ENCODE results near the gene RYR2. TPM values are rescaled to one million over a fixed set of nuclear protein-coding genes. Genes with fewer than 3 reads are reported as not detected.

The RYR2 gene
- total RNA-seq, 1 experiment from 2014 or later, result 2.3 TPM

DNA sequence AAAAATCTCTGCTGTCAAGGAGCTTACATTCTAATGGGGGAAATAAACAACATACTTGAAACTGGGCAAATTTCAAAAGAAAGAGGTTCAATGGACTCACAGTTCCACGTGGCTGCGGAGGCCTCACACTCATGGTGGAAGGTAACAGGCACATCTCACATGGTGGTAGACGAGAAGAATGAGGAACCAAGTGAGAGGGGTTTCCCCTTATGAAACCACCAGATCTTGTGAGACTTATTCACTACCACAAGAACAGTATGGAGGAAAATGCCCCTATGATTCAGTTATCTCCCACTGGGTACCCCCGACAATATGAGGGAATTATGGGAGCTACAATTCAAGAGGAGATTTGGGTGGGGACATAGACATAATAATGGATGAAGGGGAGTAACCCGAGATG, 622.4 kb downstream of the RYR2 start:
- no peak for DNase-seq (ENCODE audit: low spot score)

DNA sequence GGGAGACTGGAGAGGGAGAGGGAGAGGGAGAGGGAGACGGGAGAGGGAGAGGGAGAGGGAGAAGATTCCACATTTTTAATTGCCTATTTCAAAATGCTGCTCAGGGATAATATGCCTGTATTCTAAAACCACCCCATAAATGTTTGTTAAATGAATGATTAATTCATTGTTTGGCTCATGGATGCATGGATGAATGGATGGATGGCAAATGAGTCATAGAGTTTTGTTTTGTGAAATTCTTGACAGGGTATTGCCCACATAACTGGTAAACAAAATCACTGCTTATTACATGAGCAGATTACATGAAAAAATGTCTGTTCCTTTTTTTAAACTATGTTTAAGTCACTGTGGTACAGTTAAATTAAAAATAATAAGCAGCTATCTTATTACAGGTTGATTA, 628.3 kb downstream of the RYR2 start:
- no peak for DNase-seq (ENCODE audit: low spot score)

DNA sequence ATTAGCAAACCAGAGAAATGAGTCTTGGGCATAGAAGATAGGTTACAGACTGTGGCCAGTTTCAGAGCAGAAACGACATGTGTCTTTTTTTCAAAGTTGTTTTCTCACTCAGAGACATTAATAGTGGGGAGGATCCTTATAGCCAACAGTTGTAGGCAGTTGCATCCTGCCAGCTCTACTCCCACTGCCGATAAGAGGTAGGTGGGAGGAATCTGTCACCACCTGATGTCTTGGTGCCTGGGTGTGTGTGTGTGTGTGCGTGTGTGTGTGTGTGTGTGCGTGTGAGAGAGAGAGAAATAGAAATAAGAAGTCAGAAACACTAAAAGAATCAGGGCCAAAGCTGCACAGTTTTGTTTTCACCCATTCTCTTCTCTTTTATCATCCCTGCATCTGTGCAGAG, 629.3 kb downstream of the RYR2 start:
- DNase-seq (ENCODE audit: low spot score), result no peak

DNA sequence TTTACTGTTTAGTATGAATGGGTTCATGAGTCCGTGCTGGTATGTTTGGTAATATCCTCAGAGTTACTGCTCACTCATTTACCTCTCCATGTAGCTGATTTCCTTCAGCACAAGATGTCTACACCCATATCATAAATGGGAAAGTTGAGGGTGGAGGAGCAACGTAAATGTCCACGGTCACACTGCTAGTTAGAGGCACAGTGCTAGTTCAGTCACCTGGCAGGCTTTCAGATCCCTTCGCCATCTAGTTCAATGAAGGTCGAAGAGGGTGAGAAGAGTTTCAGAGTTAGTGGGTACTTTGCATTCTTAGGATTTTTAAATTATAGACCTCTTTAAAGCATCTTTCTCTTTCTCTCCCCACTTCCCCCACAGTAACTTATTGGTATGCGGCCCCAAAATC, 630.0 kb downstream of the RYR2 start:
- DNase-seq (ENCODE audit: low spot score), result no peak

DNA sequence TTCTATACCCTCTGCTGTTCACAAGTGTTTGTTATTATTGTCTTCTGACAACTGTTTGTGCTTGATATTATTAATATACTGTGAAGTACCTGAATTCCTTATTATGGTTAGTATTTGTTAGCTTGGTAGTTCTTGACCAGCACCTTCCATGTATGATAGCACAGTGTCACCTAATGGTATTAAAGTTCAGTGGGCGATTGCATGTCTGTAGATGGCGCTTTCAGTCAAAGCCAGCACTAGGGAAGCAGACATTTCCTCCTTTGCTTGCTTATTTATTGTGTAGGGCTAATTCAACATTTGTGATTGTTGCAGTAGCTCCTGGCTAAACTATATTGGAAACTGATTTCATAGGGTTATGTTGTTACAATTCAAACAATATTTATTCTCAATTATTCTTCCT, 630.8 kb downstream of the RYR2 start:
- peak; percentile 43 for DNase-seq (ENCODE audit: low spot score)

DNA sequence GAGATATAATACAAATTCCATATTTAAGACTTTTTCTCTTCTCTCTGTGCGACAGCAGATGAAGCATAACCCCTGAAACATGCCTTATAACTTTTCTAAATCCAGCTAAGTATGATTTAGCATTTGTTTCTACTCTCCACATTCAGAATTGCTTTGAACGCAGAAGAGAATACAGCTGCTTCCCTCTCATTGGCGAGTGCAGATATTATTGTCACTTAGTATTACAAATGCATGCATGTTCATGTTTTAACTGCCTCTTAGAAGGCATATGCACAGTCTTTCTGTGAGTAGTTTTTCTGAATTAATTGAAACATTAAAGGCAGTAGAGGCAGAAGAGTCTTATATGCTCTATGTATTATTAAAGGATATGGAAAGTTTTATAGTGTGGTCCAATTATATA, 631.6 kb downstream of the RYR2 start:
- DNase-seq (ENCODE audit: low spot score), result no peak

DNA sequence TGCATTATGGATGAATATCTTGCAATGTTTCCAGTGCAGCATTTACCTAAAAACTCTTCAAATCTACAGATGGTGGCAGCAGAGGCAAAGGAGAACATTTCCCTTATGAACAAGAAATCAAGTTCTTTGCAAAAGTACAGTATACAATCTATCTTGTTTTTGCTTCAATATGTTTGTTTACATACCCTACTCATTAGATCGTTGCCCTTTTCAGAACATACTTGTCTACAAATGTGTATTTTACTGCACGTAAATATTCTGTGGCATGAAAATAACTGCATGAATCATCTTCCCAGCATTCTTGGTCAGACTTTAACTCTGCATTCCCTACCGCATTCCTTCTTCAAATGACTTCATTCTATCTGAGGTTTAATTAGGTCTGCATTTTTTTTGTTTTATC, 636.0 kb downstream of the RYR2 start:
- DNase-seq (ENCODE audit: low spot score), result peak; percentile 81

DNA sequence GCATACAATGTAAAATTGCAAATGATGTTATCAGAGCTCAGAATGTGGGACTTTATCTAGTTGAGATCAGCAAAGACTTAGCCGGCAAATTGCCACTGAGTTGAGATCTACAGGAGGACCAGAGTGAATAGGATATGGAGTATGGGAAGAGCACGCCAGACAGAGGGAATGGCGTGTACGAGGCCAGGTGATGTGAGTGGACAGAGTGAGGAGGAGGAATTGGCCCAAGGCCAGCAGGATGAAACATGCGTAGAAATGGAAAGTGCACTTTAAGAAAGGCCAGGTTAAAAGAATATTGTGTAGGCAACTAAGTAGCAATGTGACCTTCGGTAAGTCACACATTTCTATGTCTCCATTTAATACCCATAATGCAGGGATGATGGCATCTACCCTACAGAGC, 637.7 kb downstream of the RYR2 start:
- DNase-seq (ENCODE audit: low spot score), result no peak

DNA sequence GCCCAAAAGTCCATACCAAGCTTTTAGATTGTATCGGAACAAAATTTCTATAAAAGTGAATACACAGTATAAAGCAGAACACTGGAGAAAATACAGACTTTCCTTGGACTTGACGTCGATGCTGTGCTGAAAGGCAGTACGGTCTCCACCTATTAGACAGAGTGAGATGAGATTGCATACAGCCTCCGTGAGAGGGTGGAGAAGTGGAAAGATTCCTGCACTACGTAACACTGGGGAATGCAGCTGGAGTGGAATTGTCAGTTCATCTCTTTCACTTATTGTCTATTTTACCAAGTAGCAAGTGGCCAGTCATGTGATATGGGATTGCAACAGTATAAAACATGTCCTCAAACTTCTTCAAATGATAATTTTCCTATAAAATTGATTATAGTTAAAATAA, 639.2 kb downstream of the RYR2 start:
- no peak for DNase-seq (ENCODE audit: low spot score)

DNA sequence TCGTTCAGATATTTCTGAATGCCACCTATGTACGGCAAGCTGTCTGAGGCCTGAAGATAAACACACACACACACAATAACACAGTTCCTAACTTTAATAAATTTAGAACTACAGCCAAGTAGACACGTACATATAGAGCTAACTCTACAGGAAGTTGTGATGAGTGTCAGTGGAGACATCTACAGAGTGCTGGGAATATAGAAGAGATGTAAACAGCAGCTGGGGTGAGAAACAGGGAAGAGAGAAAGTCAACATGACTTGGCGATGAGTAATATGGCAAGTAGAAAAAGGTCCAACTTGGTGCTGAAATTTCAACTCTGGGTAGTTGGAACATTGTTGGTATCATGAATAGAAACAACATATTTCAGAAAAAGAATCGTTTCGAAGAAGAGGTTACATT, 642.3 kb downstream of the RYR2 start:
- peak; percentile 58 for DNase-seq (ENCODE audit: low spot score)

DNA sequence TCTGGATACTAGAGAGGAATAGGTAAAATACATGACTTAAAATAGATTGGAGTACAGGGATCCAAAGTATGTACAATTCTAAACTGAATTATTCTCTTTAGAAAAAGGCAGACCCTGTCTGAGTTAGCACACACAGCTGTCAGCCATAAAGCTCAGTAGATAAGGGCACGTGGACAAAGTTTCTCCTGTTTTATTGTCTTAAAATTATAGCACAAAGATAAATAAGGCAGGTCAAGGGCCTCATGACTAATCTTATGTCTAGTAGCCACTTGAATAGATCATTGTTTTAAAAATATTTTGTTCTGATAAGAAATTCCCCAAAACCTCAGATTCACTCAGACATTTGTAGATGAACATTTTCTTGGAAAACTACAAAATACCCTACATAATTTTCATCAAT, 643.6 kb downstream of the RYR2 start:
- DNase-seq (ENCODE audit: low spot score), result peak; percentile 60

DNA sequence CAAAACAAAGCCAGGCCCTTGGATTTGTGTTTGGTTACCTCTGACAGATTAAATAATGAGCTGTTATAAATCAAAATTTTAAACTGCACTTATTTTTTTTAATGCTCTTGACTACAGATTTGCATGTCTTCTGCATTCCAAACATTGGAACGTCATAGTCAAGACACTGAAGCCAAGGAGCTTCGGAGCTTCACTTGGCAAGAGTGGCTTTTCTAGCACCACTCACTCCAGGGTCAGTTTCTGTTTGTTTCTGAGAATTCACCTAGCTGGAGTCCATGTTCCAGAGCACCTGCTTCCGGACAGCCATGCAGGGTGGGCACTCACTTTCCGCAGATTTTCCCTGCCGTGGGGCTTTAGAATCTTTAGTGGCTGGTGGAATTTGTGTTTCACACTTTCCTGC, 645.8 kb downstream of the RYR2 start:
- DNase-seq (ENCODE audit: low spot score), result no peak

DNA sequence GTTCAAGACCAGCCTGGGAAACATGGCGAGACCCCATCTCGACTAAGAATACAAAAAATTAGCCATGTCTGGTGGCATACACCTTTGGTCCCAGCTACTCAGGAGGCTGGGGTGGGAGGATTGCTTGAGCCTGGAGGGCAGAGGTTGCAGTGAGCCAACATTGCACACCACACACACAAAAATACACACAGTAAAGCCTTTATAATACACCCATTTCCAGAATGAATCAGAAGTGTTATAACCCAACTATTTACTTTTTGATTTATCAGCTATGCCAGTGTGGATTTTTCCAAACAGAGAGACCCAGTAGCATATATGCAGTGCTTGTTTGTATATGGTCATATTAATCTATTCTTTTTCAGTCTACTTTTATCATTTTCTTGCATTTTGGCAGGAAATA, 648.7 kb downstream of the RYR2 start:
- DNase-seq (ENCODE audit: low spot score), result no peak

DNA sequence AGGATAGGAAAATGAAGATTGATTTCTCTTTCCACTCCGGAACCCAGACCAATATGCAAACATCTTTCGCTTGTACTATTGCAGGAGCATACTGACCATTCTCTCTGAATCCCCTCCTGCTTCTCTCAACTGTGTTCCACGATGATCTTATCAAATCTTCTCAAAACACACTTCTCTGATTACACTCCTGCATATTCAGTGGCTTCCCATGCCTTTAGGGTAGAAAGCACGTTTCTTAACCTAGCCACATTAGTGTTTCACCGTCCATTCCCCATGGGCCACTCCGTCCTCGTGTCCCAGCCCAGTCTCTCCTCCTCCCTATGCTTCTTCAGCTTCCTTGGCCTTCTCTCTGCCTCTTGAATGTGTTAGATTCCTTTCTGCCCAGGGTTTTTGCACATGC, 650.3 kb downstream of the RYR2 start:
- no peak for DNase-seq (ENCODE audit: low spot score)

DNA sequence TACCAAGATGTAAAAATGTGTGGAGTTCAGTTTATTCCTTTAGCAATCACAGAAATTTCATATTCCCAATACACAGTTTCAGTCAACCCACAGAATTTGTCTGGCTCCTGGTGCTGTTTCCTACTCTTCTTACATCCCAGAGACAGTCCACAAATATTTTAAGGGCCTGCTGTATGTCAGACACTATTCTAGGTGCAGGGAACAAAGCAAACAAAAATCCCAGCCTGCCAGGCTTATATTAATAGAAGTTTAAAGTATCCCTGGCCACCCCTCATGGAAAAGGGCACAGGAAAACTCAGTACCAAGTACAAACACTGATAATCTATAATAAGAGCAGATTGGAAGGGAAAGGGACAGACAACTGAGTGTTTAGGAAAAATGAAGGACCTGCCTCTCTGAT, 653.9 kb downstream of the RYR2 start:
- DNase-seq (ENCODE audit: low spot score), result no peak

DNA sequence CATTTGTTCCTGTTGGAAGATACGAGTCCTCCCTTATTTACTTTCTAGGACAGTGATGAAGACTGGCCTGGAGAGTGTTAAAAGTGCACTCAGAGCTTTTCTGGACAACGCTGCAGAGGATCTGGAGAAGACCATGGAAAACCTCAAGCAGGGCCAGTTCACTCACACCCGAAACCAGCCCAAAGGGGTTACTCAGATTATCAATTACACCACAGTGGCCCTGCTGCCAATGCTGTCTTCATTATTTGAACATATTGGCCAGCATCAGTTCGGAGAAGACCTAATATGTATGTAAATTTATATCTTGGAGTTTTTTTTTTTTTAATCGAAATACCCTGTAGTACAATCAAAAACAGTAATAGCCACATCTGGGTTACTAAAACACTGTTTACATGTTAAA, 658.2 kb downstream of the RYR2 start:
- no peak for DNase-seq (ENCODE audit: low spot score)

DNA sequence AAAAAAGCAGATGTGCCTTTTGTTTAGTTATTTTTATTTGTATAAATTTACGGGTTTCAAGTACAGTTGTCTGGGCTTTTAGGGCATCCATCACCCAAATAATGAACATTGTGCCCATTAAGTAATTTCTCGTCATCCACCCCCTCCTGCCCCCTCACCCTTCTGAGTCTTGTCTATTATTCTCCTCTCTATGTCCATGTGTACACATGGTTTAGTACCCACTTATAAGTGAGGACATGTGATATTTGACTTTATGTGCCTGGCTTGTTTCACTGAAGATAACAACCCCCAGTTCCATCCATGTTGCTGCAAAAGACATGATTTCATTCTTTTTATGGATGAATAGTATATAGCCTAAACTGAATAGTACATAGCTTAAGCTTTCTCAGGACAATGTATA, 659.5 kb downstream of the RYR2 start:
- no peak for DNase-seq (ENCODE audit: low spot score)

DNA sequence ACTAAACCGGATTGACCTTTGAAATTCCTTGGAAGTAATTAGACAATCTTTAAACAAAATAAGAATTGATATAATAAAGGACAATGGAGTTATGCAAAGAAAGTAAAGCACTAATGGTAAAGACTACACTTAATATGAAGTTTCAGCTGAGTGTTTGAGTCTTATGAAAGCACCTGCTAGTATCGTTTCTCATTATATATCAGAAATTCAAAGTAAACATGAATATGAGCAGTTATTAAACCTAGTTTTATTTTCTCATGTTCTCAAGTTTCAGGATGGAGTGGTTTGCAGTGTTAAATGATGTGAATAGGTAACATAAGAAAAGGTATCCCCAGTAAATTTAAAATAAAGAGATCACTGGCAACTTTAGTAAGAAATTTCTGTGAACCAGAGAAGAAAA, 660.2 kb downstream of the RYR2 start:
- no peak for DNase-seq (ENCODE audit: low spot score)

DNA sequence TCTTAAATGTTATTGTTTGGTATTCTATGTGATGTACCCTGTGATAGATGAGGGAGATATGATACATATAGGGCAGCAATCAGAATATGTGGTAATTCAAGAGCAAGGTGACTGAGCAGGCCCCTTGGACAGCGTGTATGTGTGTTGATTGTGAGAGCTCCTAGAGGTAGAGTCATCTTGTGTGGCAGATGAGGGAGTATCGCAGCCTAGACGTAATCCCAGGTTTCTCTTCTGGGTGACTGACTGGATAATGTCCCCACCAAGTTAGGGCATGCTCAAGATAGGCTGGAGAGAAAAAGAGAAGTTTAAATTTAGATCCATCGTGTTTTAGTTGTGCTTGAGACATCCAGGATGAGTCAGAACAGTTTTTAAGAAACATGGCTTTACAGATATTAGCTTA, 663.5 kb downstream of the RYR2 start:
- no peak for DNase-seq (ENCODE audit: low spot score)

DNA sequence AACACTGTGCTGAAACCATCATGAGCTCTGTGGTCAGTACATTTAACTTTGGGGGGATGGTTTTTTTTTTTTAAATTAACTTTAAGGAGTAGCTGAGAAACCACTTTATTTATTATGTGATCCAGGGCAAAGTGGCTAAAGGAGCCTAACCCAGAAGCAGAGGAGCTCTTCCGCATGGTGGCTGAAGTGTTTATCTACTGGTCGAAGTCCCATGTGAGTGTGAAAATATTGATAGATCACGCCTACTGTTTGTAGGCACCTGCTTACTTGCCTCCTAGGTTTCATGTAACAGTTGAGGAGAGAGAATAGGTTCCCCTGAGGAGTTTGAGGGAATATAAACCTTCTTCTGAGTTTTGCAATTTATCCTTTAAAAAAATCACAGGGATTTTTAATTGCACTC, 667.4 kb downstream of the RYR2 start:
- DNase-seq (ENCODE audit: low spot score), result no peak

DNA sequence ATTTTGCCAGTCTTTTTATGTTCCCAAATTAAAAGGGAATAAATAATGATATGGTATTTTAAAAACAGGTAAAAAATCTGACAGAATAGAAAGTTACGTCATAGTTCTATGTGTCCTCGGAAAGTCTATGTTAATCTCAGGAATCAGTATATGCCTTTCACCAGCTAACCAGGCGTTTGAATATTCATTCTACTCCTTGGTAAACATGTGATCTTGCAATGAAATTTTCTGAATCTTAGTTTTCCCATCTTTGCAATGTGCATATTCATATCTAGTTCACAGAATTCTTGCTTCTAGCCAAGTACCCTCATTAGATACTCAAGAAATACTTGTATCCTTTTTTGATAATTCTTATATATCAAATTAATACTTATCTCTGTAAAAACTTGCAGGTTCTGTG, 669.3 kb downstream of the RYR2 start:
- DNase-seq (ENCODE audit: low spot score), result no peak

DNA sequence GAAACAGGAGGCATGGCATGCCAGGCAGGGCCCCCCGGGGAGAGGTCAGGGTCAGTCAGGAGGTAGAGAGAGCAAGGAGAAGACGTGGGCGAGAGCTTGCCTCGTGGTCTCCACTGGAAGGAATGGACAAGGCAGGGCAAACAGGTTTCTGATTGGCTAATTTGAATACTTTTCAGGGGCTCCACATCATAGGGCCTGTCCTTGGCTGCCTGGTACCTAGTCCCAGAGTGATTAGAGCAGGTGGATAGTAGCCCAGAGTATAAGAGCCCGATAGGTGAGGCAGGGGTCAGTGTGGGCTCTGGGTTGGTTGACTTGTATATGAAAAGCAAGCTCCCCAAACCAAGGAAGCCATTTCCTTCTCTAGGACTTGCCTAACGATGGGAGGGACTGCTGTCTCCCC, 670.1 kb downstream of the RYR2 start:
- DNase-seq (ENCODE audit: low spot score), result no peak

DNA sequence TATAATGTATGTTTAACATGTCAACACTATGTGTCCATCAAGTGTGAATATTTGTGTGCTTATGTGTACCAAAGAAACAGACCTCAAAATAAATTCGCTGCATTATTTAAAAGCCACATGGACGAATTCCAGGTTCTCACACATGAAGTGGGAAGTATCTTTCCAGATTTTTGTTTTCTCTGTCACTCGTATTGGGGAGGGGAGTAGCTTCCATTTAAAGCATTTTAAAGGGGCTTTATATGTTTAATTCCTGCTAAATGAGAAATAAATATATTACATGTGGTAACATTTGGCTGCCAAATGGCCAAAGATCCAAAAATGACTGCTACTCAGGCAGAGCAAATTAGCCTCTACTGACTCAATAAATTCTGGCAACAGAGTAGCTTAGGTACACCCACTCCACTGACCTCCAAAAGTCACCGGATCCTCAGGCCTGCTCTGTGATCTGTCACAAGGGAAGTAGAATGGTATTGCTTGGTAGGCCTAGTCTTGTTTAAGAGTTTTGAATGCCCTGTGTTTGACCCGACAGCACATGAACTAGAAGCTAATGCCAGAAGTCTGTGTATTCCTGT, 670.7 kb downstream of the RYR2 start:
- DNase-seq (ENCODE audit: low spot score), result no peak

DNA sequence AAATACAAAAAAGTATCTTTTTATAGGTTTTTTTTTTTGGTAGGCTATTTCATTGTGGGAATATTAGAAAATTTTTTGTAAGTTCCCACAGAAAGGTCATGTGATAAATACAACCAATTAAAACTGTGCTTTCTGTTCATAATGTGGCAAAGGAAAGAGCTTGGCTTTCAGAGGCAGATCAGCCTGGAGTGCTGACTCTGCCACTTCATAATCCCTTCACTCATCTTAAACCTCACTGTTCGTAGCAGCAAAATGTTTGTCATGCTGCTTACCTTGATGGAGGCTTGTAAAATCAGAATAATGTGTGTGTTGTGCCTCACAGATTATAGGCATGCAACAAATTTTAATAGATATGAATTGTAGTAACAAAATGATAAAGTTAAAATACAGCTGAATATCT, 671.9 kb downstream of the RYR2 start:
- peak; percentile 24 for DNase-seq (ENCODE audit: low spot score)

DNA sequence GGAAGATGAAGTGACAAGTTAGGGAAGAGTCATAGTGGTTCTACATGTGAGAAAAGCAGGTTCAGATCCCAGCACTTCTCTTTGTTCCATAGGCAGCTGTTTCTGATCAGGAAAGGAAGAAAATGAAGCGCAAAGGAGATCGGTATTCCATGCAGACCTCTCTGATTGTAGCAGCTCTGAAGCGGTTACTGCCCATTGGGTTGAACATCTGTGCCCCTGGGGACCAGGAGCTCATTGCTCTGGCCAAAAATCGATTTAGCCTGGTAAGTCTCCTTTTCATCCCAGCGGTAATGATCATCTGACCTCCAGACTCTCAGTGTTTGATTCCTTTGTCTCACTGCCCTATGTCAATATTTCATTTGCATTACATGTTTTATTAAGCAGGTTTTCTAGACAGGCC, 675.1 kb downstream of the RYR2 start:
- no peak for DNase-seq (ENCODE audit: low spot score)
